ENCODE measurements around the gene ARSA. TPM values are rescaled to one million over a fixed set of nuclear protein-coding genes. Genes with fewer than 3 reads are reported as not detected.

Gene ARSA
- total RNA-seq, 1 experiment from 2014 or later: 43.8 TPM

GRCh38 chr22:50576806-50577696, 50.9 kb downstream of the ARSA start:
- H3K4me3 ChIP-seq (ENCODE audit: low read depth in 2 of 2, low read length in 2 of 2): no peak overlapping the region
- H3K4me1 ChIP-seq (ENCODE audit: control insufficient read depth, insufficient read depth, low read length): 0 out of 2 replicates have a peak, but pooled peaks cover 2% of the 10 kb centered on the region
- H3K27ac ChIP-seq (ENCODE audit: low read length): no peak overlapping the region
- no peaks in the 10 kb centered on the region for H3K27me3 ChIP-seq (ENCODE audit: control insufficient read depth, insufficient read depth, low read length)
- no peak for ATAC-seq
- no peak for DNase-seq (ENCODE audit: low read depth, low spot score)
- in situ Hi-C loops (cut with HindIII; ENCODE audit: low pct_unique_long_range_greater_than_20kb, low sequenced_read_pairs): no loop called here
- no peaks in the 10 kb centered on the region for H3K9me3 ChIP-seq (ENCODE audit: control insufficient read depth, insufficient read depth, low read depth, low read length)
- ChIA-PET POLR2A (no interaction called here), CTCF (interaction anchor here (1.3 kb wide), 1 partner anchor 44 kb away, joined by 4 read pairs; no protein-coding TSS in a partner anchor)
- no TSS peak for BruUV-seq (replicated peaks)
- no peaks in the 10 kb centered on the region for H3K36me3 ChIP-seq (ENCODE audit: control insufficient read depth, insufficient read depth, low read length)
- intact Hi-C loops (cut with micrococcal nuclease; ENCODE audit: unreplicated experiment): no loop called here
- no peak for TF ChIP-seq CTCF (IDR thresholded peaks at IDR 0.05)
- TF ChIP-seq REST (IDR thresholded peaks at IDR 0.05; ENCODE audit: insufficient read depth in 1 of 2, low read depth in 2 of 2, low read length in 1 of 2): no peak
- TF ChIP-seq POLR2AphosphoS5 (IDR thresholded peaks at IDR 0.05; ENCODE audit: low read depth, low read length): no peak
- no peak for TF ChIP-seq TCF7L2 (IDR thresholded peaks at IDR 0.05; ENCODE audit: low read depth, low read length)
- TF ChIP-seq SIN3A (IDR thresholded peaks at IDR 0.05; ENCODE audit: borderline replicate concordance, insufficient read depth, low read depth, low read length): no peak

GRCh38 chr22:50576070-50576469, 51.9 kb downstream of the ARSA start:
- Histone ChIP-seq H3K27ac (ENCODE audit: low read length) (no peak overlapping the region), H3K36me3 (ENCODE audit: control insufficient read depth, insufficient read depth, low read length) (no peaks in the 10 kb centered on the region), H3K27me3 (ENCODE audit: control insufficient read depth, insufficient read depth, low read length) (no peaks in the 10 kb centered on the region), H3K9me3 (ENCODE audit: control insufficient read depth, insufficient read depth, low read depth, low read length) (no peaks in the 10 kb centered on the region), H3K4me1 (ENCODE audit: control insufficient read depth, insufficient read depth, low read length) (0 out of 2 replicates have a peak, but pooled peaks cover 2% of the 10 kb centered on the region), H3K4me3 (ENCODE audit: low read depth in 2 of 2, low read length in 2 of 2) (no peak overlapping the region)
- peak; percentile 72 for ATAC-seq
- CTCF ChIA-PET: interaction anchor here (1.3 kb wide), 2 partner anchors 13 to 45 kb away, joined by 3 to 4 read pairs; no protein-coding TSS in a partner anchor
- BruUV-seq (replicated peaks): no TSS peak
- TF ChIP-seq CTCF (IDR thresholded peaks at IDR 0.05) (no peak; the same call in 1 of the 2 replicates), REST (IDR thresholded peaks at IDR 0.05; ENCODE audit: insufficient read depth in 1 of 2, low read depth in 2 of 2, low read length in 1 of 2) (0 out of 4 replicates have a peak, but pooled peaks of 1 of the 2 experiments have one; percentile 21), SIN3A (IDR thresholded peaks at IDR 0.05; ENCODE audit: borderline replicate concordance, insufficient read depth, low read depth, low read length) (no peak), TCF7L2 (IDR thresholded peaks at IDR 0.05; ENCODE audit: low read depth, low read length) (no peak), POLR2AphosphoS5 (IDR thresholded peaks at IDR 0.05; ENCODE audit: low read depth, low read length) (no peak)
- intact Hi-C loops (cut with micrococcal nuclease; ENCODE audit: unreplicated experiment): no loop called here
- in situ Hi-C loops (cut with HindIII; ENCODE audit: low pct_unique_long_range_greater_than_20kb, low sequenced_read_pairs): no loop called here
- no peak for DNase-seq (ENCODE audit: low read depth, low spot score)
- POLR2A ChIA-PET: no interaction called here
